ENCODE measurements around the gene FGF21.
A peak's percentile ranks its signal among the peaks of the same experiment; 100 is the strongest.

FGF21 gene, protein sequence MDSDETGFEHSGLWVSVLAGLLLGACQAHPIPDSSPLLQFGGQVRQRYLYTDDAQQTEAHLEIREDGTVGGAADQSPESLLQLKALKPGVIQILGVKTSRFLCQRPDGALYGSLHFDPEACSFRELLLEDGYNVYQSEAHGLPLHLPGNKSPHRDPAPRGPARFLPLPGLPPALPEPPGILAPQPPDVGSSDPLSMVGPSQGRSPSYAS

DNA sequence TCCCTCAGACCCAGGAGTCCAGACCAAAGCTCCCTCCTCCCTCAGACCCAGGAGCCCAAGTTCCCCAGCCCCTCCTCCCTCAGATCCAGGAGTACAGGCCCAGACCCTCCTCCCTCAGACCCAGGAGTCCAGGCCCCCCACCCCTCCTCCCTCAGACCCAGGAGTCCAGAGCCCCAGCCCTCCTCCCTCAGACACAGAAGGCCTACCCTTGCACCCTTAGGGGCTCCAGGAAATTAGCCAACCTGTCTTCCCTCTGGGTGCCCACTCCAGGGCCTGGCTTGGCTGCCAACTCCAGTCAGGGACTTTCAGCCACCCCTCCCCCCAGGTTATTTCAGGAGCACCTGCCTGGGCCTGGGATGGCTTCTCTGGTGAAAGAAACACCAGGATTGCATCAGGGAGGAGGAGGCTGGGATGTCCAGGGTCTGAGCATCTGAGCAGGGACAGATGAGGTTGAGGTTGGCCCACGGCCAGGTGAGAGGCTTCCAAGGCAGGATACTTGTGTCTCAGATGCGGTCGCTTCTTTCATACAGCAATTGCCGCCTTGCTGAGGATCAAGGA lies at the start of gene FGF21:
FGF21 (plus strand) TSS at position 441 of the 558 bp plus-strand sequence. CDS start 713 bp downstream, outside the sequence.
- no peak for DNase-seq (ENCODE audit: low read depth, low spot score)
- no peak for TF ChIP-seq POLR2AphosphoS5 (IDR thresholded peaks at IDR 0.05; ENCODE audit: borderline replicate concordance, low read depth, low read length)
- no peak for TF ChIP-seq FOXP2 (optimal IDR thresholded peaks at IDR 0.05; ENCODE audit: control extremely low read depth, extremely low read length, insufficient read depth)
- no peak for TF ChIP-seq EZH2 (IDR thresholded peaks at IDR 0.05)
- Histone ChIP-seq H3K4me3 (no peak within 1 kb of the TSS), H3K36me3 (ENCODE audit: insufficient read depth, low read length) (no peaks in the 10 kb centered on the region), H3K9ac (ENCODE audit: insufficient read length) (no peak within 1 kb of the TSS), H3K9me3 (ENCODE audit: low read depth, low read length) (no peaks in the 10 kb centered on the region), H3K27ac (no peak within 1 kb of the TSS)

DNA sequence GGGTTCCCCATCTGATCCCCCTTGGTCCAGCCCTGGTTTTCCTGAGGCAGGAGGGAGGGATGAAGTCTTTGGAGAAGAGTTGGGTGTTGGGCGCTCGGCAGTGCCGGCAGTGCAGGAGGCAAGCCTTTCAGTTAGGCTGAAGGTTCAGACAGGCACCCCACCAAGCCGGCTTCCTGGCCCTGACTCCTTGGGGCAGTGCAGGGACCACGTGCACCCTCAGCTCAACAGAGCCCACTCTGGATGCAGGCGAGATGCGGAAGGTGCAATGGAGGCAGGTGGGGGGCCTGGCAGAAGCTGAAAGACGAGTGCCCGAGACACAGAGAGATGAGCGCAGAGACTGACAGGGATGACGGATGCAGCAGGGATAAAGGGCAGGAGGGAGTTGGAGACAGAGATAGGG lies 46.9 kb upstream of the FGF21 start:
- no peak overlapping the region for H3K4me3 ChIP-seq
- peaks cover 5% of the 10 kb centered on the region; the same call in 1 of the 2 replicates for H3K36me3 ChIP-seq (ENCODE audit: insufficient read depth, low read length)
- H3K9ac ChIP-seq (ENCODE audit: insufficient read length), result no peak overlapping the region
- no peak for DNase-seq (ENCODE audit: low read depth, low spot score)
- no peak for TF ChIP-seq EZH2 (IDR thresholded peaks at IDR 0.05)
- no peak for TF ChIP-seq POLR2AphosphoS5 (IDR thresholded peaks at IDR 0.05; ENCODE audit: borderline replicate concordance, low read depth, low read length)
- TF ChIP-seq FOXP2 (optimal IDR thresholded peaks at IDR 0.05; ENCODE audit: control extremely low read depth, extremely low read length, insufficient read depth), result no peak
- H3K9me3 ChIP-seq (ENCODE audit: low read depth, low read length), result no peaks in the 10 kb centered on the region
- H3K27ac ChIP-seq, result no peak overlapping the region

DNA sequence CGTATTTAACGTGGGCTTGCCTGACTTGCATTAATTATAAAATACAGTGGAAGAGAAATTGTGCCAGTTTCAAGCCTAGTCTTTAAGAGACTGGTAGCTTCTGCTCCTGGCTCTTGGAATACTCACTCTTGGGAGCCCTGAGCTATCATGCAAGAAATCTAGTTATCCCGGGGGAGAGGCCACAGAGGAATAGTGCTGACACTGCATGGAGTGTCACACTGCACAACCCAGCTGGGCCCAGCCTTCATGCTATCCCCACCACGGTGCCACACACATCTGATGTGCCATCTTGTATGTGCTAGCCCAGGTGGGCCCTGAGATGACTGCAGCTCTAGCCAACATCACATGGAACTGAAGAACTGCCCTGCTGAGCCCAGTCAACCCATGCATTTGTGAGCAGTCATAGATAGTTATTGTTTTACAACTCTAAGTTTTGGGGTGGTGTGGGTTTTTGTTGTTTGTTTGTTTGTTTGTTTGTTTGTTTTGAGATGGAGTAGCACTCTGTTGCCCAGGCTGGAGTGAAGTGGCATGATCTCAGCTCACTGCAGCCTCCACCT lies 44.1 kb upstream of the FGF21 start:
- no peaks in the 10 kb centered on the region for H3K9me3 ChIP-seq (ENCODE audit: low read depth, low read length)
- no peak overlapping the region for H3K9ac ChIP-seq (ENCODE audit: insufficient read length)
- no peak overlapping the region for H3K27ac ChIP-seq
- peaks cover 5% of the 10 kb centered on the region; the same call in 1 of the 2 replicates for H3K36me3 ChIP-seq (ENCODE audit: insufficient read depth, low read length)
- no peak overlapping the region for H3K4me3 ChIP-seq
- TF ChIP-seq EZH2 (IDR thresholded peaks at IDR 0.05), result no peak
- TF ChIP-seq POLR2AphosphoS5 (IDR thresholded peaks at IDR 0.05; ENCODE audit: borderline replicate concordance, low read depth, low read length), result no peak; the same call in 1 of the 2 replicates
- DNase-seq (ENCODE audit: low read depth, low spot score), result no peak

DNA sequence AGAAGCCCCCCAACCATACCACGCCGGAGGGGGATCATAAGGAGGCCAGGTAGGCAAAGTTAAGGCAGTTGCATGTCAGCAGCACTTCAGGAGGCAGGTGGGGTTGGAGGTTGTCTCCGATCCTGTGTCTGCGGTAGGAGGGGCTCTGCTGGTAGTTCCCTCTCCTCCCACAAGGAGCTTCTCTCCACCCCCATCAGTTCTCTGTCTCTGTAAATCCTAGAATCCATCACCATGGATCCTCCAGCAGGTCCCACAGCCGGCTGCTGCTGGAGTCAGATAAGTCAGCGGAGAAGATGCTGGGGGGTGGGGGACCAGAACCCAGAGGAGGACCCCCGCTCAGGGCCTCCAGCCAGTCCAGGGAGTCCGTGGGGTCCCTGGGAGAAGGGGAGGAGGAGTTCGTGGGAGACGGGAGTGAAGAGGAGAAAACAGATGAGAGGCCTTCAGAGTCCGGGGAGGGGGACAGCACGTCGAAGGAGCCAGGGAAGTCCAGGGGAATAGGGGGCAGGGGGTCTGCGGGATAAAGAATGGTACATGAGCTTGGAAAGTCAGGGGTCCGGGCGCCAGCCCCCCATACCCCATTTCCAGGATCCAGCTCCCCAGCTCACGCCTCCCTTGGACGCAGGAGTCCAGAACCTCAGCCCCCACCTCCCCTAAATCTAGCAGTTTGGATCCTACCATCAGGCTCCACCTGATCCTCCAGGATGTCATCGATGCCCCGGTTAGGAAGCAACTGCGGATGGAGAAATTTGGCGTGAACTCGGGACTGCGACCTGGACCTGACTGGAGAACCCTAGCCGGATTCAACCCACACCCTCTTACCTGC lies 42.1 kb upstream of the FGF21 start:
- Histone ChIP-seq H3K27ac (no peak overlapping the region), H3K4me3 (no peak overlapping the region), H3K36me3 (ENCODE audit: insufficient read depth, low read length) (peaks cover 5% of the 10 kb centered on the region; the same call in 1 of the 2 replicates), H3K9me3 (ENCODE audit: low read depth, low read length) (no peaks in the 10 kb centered on the region), H3K9ac (ENCODE audit: insufficient read length) (no peak overlapping the region)
- DNase-seq (ENCODE audit: low read depth, low spot score), result no peak
- no peak for TF ChIP-seq POLR2AphosphoS5 (IDR thresholded peaks at IDR 0.05; ENCODE audit: borderline replicate concordance, low read depth, low read length)
- no peak for TF ChIP-seq EZH2 (IDR thresholded peaks at IDR 0.05)
- TF ChIP-seq FOXP2 (optimal IDR thresholded peaks at IDR 0.05; ENCODE audit: control extremely low read depth, extremely low read length, insufficient read depth), result no peak

DNA sequence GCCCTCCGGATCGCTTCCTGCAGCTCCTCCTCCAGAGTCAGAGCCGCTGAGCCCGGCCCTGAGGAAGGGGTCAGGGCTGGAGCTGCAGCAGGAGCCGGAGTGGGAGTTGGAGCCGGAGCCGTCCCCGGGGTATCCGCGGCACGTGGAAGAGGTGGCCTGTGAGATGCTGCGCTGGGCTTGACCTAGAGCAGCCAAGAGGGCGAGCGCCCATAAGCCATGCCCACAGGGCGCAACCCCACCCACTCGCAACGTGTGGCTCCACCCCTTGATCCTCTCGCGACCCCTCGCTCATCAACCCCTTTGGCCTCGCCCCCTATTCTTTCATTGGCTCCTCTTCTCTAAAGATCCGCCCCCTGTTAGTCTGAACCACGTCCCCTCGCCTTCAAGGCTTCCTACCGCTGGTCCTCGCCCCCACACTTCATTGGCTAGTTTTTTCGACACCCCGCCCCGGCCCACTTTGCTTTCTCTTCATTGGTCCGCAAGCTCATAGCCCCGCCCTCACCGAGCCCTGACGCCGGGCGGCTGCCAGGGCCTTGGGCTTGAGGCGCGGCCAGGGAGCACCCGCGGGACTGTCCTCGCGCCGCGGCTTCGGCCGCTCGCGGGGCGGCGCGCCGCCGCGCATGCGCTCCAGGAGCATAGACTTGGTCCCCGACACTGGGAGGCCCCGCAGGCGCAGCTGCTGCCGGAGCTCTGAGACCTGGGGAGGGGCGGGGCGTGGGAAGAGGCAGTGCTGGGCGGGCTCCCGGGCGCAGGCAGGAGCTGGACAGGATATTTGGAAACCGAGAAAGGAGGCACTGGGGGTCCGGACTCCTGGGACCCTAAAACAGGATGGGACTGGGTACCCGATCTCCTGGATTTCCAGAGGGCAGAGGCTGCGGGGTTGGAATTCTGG lies 41.2 kb upstream of the FGF21 start:
- Histone ChIP-seq H3K4me3 (peak overlapping the region; percentile 76), H3K36me3 (ENCODE audit: insufficient read depth, low read length) (peaks cover 5% of the 10 kb centered on the region; the same call in 1 of the 2 replicates), H3K27ac (peak overlapping the region; percentile 73), H3K9ac (ENCODE audit: insufficient read length) (peak overlapping the region; percentile 68), H3K9me3 (ENCODE audit: low read depth, low read length) (no peaks in the 10 kb centered on the region)
- peak; percentile 73 for DNase-seq (ENCODE audit: low read depth, low spot score)
- TF ChIP-seq FOXP2 (optimal IDR thresholded peaks at IDR 0.05; ENCODE audit: control extremely low read depth, extremely low read length, insufficient read depth) (no peak), EZH2 (IDR thresholded peaks at IDR 0.05) (no peak), POLR2AphosphoS5 (IDR thresholded peaks at IDR 0.05; ENCODE audit: borderline replicate concordance, low read depth, low read length) (no peak; the same call in 1 of the 2 replicates)

DNA sequence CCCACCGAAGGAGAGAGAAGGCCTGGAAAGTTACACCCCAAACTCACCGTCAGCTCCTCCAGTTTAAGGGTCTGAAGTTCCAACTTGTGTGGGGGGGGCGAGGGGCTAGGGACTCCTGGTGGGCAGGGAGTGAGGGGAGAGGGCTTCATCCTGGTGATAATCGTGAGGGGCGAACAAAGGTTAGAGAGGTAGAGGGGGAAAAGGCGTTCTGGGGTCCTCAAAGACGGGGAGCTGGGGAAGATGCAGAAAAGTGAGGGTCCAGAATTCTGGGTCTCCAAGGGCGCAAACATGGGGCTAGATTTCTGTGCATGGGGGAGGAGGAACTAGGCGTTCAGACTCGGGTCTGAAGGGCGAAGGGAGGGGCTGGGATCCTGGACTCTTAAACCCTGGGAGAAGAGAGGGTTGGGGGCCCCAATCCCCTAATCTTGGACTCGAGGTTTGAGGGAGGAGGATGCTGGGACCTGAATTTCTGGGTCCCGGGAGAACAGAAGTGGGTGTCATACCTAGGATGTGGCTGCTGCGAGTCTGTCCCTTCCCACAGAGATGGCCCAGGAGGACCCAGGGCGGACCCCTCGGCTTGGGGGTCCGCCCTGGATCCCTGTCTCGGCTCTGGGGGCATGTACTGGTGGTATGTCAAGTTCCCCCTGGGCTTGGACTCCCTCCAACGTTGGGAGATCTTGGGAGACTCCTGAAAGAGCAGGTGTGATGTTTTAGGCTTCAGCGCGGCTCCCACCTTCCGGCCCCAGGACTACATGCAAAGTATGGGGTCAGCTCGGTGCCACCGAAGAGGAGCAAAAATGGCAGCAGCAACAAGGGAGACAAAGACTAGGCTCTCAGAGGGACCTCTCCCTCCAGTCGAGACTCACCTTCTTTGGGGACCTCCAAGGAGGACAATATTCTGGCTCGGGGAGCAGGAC lies 40.3 kb upstream of the FGF21 start:
- no peak for TF ChIP-seq POLR2AphosphoS5 (IDR thresholded peaks at IDR 0.05; ENCODE audit: borderline replicate concordance, low read depth, low read length)
- TF ChIP-seq FOXP2 (optimal IDR thresholded peaks at IDR 0.05; ENCODE audit: control extremely low read depth, extremely low read length, insufficient read depth), result no peak
- TF ChIP-seq EZH2 (IDR thresholded peaks at IDR 0.05), result no peak

More for the DNA sequence above, 40.3 kb upstream of the FGF21 start:
- Histone ChIP-seq H3K4me3 (peak overlapping the region; percentile 76), H3K9ac (ENCODE audit: insufficient read length) (peak overlapping the region; percentile 68), H3K9me3 (ENCODE audit: low read depth, low read length) (no peaks in the 10 kb centered on the region), H3K36me3 (ENCODE audit: insufficient read depth, low read length) (peaks cover 5% of the 10 kb centered on the region; the same call in 1 of the 2 replicates), H3K27ac (peak overlapping the region; percentile 81)
- DNase-seq (ENCODE audit: low read depth, low spot score), result no peak

Data from SK-N-MC (cell line).